GM19023 (cell line): ENCODE measurements around the gene COPZ1.
"Not testable (repeated sequence)": the region's sequence is repeated elsewhere in the genome, so short reads cannot be mapped to it uniquely, and the experiment has no call there.

Experiments used
- ATAC-seq: cut with Tn5 transposase; IDR thresholded peaks from one replicate; pipeline ENCODE4 v1.9.1; 2021; ENCODE audit warnings: mild to moderate bottlenecking, moderate library complexity; ENCODE audit not compliant: unreplicated experiment

Gene COPZ1

DNA sequence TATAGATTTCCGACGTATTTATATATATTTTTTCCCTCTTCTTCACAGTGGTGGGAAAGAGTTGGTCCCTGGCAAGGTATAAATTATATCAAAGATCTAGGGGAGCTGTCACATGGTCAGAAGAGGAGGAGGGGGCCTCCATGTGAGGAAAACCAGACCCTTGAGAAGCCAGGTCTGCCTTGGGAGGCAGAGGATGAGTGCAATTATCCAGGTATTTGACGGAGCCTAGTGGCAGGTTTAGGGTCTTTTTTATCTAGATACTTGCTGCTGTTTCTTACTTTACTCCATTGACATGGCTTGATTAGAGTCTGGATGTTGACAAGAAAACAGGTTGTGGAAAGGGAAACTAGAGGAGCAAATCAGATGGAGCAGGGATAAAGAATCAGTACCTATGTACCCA is 5.5 kb downstream of the COPZ1 start:
- ATAC-seq: no peak

DNA sequence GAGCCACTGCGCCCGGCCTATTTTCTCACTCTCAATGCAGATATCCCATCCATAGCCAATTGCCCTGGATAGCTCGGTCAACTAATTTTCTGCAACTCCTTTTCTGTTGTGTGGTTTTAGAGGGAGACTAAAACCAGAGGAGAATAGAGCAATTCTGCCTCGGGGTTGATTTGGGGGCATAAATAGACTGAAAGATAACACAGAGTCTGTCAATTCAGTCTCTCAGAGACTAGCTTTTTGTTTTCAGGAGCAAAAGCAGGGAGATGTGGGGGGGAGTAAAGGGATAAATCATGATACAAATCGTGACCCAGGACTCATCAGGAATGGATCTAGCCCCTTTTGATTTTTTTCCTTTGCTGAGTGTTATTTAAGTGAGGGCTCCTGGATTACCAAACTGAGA is 6.5 kb downstream of the COPZ1 start:
- no peak for ATAC-seq

DNA sequence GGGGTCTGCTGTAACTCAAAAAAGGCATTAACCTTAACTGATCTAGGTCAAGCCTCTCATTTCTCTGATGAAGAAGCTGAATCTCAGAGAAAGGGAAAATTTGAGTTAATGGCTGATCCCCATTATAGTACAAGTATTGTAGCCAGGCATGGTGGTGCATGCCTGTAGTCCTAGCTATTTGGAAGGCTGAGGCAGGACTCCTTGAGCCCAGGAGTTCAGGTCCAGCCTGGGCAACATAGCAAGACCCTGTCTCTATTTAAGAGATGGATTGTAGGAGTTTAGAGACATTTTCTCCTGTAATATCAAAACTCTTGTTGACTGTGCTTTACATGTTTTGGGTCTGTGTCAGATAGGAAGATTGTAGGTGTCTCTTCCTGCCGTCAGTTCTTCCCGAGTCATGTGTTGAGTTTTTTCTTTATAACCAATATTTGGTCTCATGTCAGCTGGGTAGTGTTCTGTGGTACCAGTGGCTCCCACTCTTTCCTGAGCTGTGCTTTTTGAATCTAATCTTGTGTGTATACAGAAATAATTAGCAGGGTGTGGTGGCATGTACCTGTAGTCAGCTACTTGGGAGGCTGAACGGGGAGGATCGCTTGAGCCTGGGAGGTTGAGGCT is 8.6 kb downstream of the COPZ1 start:
- ATAC-seq: no peak

DNA sequence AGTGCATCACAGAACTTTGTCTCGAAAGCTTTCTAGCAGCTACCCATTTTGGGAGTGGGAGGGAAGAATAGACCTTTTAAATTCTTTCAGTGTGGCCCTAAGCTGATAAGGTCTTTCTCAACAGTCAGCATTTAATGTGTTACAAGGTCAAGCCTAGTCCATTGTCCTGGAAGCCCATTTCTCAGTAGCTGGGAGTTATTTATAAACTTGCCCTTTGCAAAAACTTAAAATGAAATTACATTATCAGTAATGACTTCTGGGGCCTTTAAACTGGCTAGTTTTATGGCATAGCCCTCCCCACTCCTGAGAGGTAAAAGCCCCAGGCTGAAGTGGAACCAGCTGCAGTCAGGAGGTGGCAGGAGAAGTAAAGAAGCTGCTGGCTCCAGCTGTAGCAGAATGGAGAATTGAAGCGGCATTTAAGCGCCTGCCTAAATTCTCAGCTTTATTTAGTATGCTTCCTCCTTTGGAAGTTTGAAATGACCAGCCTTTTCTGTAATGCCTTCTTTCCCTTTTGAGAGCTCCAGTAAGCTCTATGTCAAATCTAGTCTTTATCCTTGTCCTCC is 12.4 kb downstream of the COPZ1 start:
- no peak for ATAC-seq

DNA sequence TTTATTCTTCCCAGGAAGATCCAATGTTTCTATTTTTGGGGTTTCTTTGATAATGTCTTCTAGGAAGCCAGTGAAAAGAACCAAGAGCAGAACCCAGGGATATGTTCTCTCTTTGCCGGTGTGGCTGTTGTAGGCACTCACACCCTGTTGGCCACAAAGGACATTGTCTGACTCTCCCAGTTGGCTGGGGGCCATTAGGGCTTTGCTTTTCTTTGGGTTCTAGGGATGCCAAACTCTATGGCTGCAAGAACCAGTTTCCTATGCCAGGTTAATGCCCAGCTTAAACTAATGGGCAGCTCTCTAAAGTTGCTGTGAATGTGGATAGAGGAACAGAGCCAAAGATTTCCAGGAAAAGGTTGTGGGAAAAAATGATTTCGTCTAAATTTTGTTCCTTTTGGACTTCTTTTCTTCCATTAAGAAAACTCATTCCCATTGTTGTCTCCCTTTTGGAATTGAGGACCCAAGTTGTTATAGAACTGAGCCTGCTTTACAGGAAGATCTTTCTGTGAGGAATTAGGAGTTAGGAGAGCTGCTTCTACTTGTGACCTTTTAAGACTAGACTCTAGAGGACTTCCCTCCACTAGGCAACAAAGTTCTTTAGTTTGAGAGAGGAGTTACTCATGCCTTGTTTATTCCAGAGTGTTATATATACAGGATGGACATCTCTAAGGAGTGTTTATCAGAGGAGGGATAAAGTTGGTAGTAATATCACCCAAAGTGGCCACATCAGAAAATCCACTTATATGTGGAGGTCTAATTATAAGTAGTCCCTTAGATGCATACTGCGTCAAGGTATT is 13.1 kb downstream of the COPZ1 start:
- ATAC-seq: no peak

DNA sequence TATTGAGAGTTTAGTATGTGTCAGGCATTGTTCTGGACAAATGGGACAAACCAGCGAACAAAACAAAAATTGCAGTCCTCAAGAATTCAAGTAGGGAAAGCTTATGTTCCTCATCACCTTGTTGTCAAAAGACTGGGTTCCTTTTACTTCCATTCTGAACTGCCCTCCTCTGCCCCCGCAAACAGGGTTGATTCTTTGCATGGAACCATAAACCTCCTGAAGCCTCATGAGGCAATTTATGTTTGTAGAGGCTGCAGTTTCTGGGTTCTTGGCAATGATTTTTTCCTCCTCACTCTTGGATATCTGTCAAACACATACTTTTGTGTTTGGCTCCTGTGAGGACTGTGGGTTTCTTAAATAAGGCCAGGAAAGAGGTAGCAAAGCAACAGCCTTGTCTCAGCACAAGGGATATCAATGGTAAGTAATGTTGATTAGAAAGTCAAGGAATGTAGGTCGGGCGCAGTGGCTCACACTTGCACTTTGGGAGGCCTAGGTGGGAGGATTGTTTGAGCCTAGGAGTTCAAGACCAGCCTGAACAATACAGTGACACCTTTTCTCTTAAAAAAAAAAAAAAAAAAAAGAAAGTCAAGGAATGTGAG is 13.9 kb downstream of the COPZ1 start:
- ATAC-seq: no peak

DNA sequence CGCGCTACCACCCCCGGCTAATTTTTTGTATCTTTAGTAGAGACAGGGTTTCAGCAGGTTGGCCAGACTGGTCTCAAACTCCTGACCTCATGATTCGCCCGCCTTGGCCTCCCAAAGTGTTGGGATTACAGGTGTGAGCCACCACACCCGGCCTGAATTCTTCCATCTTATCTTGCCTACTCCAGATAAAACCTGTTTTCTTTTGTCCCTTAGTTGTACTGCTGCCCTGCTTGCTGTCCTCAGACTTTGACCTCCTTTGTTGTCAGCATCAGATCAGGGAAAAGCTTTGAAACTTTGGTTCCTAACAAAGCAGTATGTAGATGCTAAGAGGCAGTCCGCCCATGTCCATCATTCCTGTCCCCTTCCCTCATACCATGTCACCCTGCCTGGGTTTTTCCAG is 15.9 kb downstream of the COPZ1 start:
- ATAC-seq: no peak

DNA sequence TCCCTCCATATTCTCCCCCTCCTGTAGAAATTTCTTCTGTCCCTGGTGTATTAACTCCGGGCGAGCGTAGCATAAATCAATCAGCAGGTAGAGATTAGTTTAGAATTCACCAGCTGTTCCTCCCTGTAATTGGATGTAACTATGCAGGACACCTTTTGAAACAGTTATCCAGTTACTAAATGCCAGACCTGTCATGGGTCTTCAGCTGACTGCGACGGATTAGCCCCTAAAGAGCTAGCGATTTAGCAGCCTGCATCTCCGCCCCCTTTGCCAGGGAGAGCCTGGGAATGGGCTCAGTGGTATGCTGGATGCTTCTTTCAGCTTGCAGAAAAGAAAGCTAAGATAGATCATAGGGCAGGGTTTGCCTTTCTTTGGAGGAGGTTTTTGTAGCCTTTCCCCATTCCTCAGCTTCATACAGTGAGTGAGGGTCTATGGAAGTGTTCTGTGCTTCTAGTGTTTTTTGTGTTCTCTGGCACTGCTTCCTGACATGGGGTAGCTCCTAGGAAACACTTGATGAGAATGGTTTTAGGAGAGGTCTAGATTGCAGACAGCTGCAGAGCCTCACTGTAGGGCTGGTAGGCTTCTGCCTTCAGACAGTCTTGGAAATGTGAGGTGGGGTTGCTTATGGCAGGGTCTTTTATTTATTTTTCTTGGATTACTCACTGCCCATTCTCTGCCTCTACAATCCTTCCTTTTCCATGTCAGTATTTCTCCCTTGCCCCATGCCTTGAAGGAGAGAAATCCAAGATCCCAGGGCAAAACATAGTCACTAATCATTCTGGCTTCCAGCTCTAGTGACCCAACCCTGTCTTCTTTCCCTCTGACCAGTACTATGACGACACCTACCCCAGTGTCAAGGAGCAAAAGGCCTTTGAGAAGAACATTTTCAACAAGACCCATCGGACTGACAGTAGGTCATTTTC is 16.7 kb downstream of the COPZ1 start:
- ATAC-seq: no peak

DNA sequence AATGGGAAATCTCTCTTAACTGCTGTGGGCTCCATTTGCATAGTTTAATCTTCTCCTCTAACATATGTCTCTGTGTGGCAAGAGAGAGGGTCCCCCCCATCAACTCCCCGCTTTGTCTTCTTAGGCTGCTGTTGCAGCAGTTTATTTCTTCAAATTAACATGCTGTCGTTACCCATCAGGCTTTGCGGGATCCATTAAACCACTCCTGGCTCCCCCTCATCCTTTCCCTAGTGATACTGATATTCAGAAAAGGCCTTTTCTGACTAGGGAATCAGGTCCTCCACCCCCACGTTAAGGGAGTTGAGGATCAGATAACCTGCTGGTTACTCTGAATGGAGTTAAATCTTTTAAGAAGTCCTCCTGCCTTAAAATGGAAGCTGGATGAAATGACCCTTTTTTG is 24.1 kb downstream of the COPZ1 start:
- no peak for ATAC-seq

DNA sequence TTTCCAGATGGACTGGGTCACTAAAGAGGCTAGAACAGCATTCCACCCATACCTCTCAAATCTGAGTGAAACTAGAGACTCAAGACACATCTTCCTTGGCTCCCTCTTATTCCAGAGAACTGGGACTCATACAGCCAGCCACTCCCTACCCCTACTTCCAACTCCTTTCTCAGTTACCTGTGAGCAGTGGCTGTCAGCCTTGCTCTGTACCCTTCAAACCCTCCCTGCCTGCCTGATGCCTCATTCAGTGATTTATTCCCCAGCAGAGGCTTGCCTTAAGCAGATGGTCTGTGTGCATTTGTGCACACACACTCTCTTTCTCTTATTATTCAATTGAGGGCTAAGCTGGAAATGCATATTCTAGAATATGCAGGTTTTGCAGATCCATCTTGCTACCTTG is 24.7 kb downstream of the COPZ1 start:
- ATAC-seq: no peak

DNA sequence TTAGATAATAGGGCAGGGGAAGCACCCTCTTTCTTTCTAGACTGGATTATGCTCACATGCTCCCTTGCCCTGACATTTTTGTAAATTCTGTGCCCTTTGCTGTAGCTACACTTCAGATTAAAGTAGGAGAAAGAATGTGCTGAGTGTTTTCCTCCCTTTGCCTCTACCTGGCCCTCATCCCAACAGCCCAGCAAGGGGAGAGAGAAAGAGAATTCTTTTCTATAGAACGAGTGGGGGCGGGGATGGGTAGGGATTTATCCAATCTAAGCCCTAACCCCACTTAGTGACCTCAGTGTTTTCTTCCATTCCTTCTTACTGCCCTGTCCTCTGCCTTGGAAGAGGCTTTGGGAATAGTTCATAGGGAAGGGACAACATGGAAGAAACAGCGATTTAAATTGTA is 25.8 kb downstream of the COPZ1 start:
- ATAC-seq: no peak

DNA sequence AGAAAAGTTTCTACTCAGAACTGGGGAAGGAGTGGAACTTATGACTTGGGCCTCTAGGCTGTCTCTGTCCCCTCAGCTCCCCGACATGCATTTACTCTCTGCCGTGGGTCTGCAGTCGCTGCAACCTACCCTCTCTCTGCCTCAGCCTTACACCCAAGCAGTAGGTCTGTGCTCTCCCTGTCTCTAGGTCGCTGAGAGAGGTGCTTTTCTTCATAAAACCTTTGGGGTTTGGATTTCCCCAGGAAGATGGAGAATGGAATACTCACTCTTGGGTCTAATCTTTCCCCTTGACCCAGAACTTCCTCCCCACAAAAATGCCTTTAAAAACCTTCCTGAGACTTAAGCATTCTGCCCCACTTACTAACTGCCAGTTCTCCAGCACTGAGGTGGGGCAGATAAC is 26.4 kb downstream of the COPZ1 start:
- no peak for ATAC-seq

DNA sequence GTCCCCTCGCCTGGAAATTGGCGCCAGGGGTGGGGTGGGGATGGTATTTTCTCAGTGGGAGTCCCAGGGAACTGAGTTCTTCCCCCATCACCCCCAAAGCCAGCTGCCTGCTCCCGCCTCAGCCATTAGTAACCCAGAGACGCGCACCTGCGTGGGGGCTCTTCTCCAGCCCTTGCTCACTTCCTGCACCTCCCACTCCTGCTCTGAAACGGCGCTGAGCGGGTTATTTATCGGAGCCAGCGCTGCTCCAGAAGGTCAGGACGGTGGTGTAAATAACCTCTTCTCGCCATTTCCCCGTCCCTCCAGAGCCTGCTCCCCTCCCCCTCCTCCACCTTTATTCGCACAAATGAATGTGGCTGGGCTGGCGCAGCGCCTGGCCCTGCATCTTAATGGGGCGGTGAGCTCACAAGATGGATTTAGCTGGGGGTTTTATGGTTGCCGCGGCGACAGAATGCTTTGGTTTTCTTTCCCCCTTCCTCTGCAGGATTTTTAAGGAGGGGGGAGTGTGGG is 27.1 kb downstream of the COPZ1 start:
- no peak for ATAC-seq

DNA sequence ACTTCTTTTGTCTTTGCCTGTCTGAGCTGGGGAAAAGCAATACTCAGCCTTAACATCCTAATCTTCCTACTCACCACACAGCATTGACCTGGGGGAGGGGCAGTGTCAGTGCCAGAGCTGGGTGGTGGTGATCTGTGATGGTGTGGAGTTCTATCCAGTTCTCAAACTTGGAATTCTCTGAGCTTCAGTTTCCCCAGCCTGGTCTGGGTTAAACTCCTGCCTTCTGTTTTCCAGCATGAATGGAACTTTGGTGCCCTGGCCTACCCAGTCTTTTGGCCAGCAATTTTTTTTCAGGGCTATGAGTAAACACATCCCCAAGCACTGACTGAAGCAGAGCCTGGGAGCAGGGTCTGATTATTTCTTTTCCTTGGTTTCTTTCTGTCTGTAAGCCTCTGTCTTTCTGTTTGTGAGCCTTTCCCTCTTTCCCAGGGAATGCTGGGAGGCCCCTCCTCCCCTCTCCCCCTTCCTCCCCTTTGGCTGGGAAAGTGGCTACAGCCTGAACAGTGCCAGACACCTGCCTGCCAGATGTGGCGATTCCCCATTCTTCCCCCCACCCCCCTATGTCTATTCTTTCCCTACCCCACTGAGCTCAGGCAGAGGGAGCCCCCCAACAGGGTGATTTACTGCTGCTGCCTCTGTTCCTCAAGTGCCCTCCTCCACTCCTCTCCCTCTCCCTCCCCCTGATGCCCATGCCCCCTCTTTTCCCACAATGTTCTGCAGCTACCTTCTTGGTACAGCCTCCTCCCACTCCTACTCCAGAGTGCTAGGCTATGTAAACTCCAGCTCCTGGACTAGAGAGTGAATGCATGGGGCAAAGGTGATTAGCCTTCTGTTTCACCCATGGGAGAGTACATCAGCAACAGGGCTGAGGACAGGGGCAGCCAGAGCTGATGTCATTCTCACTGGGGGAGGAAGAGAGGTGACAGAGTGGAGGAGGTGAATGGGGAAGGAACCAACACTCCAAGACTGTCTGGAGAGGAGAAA is 28.3 kb downstream of the COPZ1 start:
- no peak for ATAC-seq

DNA sequence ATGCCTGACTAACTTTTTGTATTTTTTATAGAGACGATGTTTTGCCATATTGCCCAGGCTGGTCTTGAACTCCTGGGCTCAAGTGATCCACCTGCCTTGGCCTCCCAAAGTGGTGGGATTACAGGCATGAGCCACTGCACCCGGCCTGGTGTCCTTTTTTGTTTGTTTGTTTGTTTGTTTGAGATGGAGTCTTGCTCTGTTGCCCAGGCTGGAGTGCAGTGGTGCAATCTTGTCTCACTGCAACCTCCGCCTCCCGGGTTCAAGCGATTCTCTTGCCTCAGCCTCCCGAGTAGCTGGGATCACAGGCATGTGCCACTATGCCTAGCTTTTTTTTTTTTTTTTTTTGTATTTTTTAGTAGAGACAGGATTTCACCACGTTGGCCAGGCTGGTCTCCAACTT is 29.3 kb downstream of the COPZ1 start:
- ATAC-seq: not testable (repeated sequence)

DNA sequence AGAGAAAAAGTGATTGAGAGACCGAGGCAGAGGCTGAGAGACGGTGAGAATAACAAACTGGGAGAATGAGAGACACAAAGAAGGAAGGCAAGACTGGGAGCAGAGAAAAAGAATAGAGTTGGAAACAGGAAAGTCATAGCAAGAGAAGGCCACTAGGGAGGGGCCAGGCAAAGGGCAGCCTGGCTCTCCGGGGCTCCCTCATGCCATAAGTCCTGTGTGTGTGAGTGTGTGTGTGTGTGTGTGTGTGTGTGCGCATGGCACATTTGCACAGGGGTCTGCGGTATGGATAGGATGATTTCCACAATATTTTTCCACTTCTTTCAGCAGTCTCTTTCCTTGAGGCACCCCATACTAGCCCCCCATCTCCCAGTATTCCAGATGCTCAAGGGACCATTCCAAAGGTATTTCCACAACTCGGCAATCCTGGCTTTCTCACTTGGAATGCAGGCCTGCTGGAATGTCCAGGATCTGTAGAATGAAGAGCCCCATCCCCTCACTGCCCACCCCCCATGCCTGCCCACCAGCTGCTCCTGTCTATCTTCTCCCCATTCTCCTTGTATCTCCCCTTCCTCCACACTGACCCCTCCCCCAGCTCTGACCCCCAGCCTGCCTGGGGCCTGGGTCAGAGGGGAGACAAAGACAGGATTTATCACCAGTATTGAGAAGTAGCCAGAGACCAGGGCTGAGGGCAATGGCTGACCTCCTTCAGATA is 30.3 kb downstream of the COPZ1 start:
- ATAC-seq: no peak

DNA sequence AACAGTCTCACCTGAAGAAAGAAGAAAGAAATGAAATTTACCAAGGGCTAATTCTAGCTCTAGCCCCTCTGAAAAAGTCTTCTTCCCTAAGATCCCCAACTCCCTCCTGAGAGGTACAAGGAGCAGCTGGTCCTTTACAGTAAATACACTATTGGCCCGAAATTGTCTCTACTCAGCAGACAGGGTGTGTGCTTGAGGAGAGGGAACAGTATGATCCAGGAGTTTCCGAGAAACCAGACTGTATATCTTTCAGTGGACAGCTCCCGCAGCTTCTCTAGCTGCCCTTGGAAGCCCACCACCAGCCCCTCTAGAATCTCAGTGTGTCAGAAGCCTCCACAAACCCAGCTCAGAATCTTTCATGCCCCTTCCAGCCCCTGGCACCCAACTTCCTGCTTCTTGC is 31.3 kb downstream of the COPZ1 start:
- no peak for ATAC-seq

DNA sequence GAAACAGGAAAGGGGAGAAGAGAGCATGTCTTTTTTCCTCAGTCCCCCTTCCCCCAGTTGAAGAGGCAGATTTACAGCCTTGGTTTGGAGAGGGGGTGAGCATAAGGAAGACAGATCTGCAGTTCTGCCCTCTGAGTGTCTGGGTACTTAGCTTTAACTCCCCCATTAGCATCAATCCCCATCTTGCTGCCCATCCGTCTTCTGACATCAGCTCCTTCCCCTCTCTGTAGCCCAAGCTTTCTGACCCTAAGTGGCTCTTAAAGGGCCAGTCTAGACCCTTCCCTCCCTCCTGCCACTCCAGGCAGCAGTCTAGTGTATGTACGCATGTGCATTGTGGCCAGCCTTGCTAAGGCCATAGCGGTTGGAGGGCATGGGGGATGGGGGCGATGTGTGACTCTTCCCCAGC is 32.0 kb downstream of the COPZ1 start:
- no peak for ATAC-seq
